Suppressor macrophage (primary cell): ENCODE measurements around the gene PHF5A.
"Not testable (repeated sequence)": the region's sequence is repeated elsewhere in the genome, so short reads cannot be mapped to it uniquely, and the experiment has no call there.

ENCODE experiments used
- DNase-seq, 4 experiments: peaks; one replicate each; pipeline ENCODE4 v3.0.0-alpha.2; 2020 to 2022

PHF5A gene

GRCh38 chr22:41487037-41487935, 18.8 kb upstream of the PHF5A start:
- no peak for DNase-seq

GRCh38 chr22:41485033-41485432, 16.5 kb upstream of the PHF5A start:
- no peak for DNase-seq

- peak; percentile 76 to 94 (median 83) for DNase-seq
Observed at GRCh38 chr22:41482319-41482935, 13.9 kb upstream of the PHF5A start.

DNA sequence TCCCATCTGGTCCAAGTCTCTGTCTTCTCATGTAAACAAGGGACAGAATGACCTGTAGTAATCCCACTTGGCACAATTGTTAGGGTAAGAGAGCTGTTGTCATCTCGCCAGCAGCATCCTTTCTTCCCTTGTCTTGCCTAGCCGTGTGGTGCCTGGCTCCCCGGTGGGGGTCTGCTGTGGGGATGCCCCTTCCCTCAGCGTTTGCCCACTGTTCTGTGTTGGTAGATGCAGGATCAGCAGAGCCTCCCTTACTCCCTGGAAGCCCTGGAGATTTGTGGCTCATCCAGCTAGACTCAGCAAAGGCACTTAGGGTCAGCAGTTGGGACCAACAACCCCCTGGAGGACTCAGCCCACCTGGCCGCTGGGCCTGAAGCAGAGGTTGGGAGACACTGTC, 13.4 kb upstream of the PHF5A start:
- no peak for DNase-seq

DNA sequence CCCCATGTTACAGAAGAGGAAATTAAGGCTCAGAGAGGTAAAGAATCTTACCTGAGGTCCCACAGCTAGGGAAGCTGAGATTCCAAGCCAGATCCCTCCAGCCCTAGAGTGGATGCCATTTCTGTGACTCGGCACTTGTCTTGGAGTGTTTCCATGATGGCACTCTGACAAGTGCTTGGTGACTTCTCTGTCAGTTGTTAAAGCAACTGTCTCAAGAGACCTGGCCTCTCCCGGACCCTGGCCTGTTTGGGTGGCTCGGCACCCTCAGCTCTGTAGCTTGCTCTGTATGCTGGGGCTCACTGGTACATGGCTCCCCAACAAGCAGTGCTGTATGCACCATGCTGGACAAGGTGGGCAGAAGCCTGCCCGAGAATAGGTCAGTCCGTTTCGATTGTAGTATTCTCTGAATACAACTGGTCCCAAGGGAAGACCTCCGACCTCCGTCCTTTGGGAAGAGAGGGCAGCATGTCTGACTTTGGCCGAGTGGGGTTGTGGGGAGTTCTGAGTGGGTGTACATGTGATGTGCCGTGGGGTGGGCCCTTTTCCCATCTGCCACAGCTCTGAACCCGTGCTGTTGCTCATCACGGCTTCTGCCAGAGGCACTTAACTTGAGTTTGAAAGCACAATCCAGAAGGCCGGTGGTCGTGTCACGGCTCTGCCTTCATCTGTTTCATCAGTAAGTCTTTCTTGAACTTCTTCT, 12.8 kb upstream of the PHF5A start:
- no peak for DNase-seq

GRCh38 chr22:41480397-41480735, 11.9 kb upstream of the PHF5A start:
- no peak for DNase-seq

GRCh38 chr22:41479671-41480396, 11.3 kb upstream of the PHF5A start:
- DNase-seq = peak in 2 of 4 experiments; percentile 12 to 24

GRCh38 chr22:41478891-41479521, 10.5 kb upstream of the PHF5A start:
- DNase-seq = peak; percentile 89 to 97 (median 92)

DNA sequence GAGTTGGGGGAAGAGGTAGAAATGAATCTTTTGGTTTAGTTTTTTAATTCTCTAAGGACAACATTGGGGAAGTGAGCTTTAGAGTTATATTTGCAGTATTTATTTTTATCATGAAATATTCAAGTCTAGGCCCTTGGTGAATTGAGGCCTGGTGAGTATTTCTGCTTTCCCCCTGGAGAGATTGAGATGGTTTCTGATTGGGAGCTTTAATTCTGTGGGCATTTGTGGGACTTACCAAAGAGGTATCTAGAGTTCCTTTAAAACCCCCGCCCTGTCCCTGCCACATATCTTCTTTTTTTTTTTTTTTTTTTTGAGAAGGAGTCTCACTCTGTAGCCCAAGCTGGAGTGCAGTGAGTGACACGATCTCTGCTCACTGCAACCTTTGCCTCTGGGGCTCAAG, 10.0 kb upstream of the PHF5A start:
- DNase-seq = peak in 1 of 4 experiments; percentile 11

DNA sequence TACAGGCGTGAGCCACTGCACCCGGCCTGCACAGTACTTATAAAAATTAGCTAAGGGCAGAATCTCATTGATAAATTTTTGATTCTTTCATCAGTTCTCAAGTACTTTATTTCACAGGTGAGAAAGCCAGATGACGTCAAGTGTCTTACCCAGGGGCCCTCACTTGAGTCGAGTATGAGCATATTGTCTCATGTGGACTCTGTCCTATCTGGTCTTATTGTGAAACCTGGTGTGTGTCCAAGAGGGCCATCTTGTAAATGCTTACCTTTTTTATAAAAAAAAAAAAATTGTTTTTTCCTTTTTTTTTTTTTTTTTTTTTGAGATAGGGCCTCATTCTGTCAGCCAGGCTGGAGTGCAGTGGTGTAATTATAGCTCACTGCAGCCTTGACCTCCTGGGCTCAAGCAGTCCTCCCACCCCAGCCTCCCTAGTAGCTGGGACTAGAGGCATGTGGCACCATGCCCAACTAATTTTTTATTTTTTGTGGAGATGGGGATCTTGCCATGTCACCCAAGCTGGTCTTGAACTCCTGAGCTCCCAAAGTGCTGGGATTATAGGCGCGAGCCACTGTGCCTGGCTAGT, 6.5 kb upstream of the PHF5A start:
- DNase-seq = no peak

DNA sequence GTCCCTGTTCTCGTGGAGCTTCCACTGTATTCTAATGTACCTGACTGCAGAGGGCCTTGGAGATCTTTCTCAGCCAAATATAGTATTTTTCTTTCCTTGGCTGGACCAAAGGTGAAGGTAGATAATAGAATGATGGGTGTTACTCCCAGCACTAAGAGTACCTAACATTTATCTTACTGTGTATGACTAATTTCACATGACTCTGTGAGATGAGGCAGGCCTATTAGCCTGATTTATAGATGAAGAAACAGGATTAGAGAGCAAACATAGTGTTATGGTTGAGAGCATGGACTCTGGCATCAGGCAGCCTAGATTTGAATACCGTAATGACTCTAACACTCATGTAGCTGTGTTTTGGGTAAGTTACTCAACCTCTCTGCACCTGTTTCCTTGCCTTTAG, 3.1 kb upstream of the PHF5A start:
- no peak for DNase-seq

DNA sequence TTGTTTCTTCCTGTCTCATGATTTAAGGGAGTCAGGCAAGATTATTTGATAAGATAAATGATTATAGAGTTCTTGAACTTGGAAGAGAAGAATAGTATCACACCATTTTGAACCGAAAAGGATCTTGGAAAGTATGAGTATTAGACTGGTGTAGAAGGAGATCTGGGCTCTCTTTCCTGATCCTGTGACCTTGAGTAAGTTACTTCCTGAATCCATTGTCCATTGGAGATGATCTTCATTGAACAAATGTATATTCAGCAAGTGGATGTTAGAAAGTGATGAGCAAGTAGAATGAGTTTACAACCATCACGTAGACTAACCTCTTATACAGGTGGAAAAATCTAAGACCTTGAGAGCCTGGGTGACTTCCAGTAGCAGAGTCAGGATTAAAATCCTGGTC, 2.4 kb upstream of the PHF5A start:
- DNase-seq = peak in 3 of 4 experiments; percentile 16 to 59 (median 40)

GRCh38 chr22:41469218-41469851, 843 bp upstream of the PHF5A start:
- DNase-seq = peak; percentile 53 to 73 (median 60)

DNA sequence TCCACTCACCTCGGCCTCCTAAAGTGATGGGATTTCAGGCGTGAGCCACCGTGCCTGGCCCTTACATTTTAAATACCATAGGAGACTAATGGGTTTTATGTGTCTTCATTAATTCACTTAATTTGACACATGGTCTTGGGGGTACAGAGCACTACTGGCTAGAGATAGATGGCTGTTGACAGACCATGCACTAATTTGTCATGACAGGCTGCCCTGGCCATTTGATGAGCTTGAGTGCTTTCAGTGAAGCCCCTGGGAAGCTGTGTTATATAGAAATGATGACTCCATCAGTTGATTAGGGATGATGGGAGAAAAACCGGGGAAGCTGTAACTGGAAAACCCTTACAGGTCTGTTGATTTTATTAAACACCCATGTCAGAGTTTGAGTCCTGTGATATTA, 6.6 kb downstream of the PHF5A start:
- DNase-seq = no peak

DNA sequence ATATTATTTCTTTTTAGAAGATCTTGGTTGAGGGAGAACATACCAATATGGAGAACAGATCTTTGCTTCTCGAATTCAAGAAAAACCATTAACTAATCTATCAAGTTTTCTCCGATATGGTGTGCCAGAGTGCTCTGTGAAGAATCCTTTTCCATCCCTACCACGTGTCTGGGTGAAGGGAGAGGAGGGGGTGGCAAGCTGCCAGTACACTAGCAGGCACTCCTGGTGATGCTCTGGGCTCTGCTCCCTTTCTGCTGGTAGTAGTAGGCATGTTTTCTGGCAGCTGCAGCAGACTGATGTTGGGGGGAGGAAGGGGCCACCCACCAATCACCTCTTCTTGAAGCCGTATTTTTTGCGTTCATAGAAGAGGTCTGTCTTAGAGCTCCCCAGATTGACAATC, 8.4 kb downstream of the PHF5A start:
- not testable (repeated sequence) for DNase-seq

DNA sequence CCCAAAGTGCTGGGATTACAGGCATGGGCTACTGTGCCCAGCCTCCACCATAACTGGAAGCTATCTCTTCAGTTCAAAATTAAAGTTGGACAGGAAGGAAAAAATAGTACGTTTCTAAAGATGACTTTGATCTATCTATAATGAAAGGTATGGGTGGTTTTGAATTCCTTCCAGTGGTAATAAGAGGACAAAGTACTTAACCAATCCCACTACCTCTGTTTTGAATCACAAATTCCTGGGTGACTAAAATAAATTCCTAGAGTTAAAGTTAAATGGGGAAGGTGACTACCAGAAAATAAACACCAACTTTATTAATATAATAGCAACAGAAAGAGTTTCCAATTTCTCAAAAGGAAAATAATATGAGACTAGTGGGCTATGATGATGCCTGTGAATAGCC, 9.1 kb downstream of the PHF5A start:
- no peak for DNase-seq

- DNase-seq = no peak
Observed at GRCh38 chr22:41458161-41458728, 10.2 kb downstream of the PHF5A start.

GRCh38 chr22:41448189-41448808, 20.2 kb downstream of the PHF5A start:
- DNase-seq = peak; percentile 96 to 99 (median 98)

GRCh38 chr22:41447435-41448188, 20.9 kb downstream of the PHF5A start:
- DNase-seq = peak; percentile 71 to 85 (median 77)
